ENCODE results near the gene KIR2DL3.
"Not testable (repeated sequence)": the region's sequence is repeated elsewhere in the genome, so short reads cannot be mapped to it uniquely, and the experiment has no call there.

Gene KIR2DL3

DNA sequence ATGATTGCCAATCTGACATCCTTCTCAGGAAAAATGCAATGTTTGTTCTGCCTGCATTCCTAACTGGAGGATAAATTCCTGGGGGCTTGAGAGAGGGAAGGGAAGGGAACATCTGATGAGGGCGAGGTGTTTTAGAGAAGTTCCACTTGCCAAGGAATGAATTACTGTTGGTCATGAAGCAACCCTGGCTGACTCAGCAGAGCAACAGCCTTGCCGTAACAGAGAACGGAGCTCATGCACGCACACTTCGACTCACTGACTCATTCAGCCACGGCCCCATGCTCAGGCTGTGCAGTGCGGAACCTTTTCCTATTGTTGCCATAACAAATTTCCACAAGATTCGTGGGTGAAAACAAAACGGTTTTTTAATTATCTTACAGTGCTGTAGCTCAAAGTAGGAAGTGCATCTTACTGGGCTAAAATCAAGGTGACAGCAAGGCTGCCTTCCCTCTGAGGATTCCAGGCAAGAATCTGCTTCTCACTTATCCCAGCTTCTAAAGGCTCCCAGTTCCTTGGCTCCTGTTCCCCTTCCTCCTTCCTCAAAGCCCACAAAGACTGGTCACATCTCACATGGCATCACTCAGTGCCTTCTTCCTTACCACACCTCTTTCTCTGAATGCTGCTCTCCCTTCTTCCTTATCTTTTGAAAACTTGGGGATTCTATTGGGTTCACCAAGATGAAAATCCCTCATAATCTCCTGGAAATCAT lies 9.5 kb downstream of the KIR2DL3 start:
- DNase-seq, result not testable (repeated sequence)

DNA sequence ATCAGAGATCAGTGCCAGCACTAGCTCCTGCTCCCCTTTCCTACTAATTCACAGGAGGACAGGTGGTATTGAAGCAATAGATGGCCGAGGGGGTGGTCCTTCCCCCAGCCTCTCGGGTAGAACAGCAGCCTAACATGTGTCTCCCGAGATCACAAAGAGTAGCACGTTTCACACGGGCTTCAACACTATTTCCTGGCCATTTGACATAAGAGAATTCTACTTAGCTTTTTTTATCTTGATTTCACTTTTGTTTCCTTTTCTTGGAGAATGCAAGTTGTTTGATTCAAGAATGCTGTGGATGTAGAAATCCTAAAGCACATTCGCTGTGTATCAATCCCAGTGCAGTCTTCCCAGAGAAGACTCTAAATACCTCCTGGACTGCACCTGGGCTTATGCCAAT lies 12.0 kb downstream of the KIR2DL3 start:
- not testable (repeated sequence) for DNase-seq

DNA sequence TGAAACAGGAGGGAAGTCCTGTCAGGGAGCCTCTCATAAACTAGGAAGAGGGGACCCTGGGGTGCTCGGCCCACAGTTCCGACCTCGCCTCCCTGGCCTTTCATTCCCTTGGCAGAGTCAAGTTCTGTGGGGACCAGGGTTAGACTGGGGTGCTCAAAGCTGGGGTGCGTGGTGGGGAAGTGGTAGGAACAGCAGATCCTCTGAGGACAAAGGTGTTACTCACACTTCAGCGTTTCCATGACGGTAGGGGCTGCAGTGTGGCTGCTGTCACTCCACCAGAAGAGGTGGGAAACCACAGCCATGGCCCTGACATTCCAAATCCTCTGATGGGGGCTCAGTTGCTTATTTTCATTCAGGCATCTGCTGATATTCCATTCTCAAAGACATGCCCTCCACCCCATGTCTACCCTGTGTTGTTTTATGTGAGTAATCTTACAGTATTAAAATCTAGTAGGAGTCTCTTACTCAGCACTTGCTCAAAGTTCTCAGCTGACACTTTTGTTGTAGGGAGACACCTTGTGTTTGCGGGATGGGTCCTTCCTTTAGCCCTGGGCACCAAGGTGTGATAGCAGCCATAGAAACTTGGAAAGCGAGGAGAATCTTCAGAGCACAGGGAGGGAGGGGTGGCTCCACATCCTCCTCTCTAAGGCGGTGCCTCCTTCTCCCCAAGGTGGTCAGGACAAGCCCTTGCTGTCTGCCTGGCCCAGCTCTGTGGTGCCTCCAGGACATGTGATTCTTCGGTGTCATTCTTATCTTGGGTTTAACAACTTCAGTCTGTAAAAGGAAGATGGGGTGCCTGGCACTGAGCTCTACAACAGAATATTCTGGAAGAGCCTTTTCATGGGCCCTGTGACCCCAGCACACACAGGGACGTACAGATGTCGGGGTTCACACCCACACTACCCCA lies 18.1 kb downstream of the KIR2DL3 start:
- not testable (repeated sequence) for DNase-seq

DNA sequence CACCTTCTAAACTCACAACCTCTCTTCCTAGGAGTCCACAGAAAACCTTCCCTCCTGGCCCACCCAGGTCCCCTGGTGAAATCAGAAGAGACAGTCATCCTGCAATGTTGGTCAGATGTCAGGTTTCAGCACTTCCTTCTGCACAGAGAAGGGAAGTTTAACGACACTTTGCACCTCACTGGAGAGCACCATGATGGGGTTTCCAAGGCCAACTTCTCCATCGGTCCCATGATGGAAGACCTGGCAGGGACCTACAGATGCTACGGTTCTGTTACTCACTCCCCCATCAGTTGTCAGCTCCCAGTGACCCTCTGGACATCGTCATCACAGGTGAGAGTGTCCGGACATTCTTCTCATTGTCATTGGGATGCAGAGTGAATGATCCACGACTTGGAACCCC lies 20.3 kb downstream of the KIR2DL3 start:
- DNase-seq, result not testable (repeated sequence)

DNA sequence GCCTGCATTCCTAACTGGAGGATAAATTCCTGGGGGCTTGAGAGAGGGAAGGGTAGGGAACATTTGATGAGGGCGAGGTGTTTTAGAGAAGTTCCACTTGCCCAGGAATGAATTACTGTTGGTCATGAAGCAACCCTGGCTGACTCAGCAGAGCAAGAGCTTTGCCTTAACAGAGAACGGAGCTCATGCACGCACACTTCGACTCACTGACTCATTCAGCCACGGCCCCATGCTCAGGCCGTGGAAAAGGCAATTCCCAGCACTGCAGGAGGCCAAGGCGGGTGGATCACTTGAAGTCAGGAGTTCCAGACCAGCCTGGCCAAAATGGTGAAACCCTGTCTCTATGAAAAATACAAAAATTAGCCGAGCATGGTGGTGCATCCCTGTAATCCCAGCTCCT lies 25.9 kb downstream of the KIR2DL3 start:
- DNase-seq, result not testable (repeated sequence)

DNA sequence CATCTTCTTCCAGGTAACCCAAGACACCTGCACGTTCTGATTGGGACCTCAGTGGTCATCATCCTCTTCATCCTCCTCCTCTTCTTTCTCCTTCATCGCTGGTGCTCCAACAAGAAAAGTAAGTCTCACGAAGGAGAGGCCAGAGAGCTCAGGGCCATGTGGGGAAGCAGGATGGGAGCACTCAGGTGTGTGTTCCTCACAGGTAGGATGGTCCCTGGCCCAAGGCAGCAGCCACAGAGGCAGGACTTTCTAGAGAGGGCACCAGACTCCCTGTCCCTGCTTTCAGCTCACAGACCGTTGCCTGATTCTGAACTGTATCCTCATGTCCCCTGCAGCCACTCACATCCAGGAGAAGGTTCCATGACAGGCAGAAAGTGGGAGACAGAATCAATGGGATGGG lies 28.2 kb downstream of the KIR2DL3 start:
- not testable (repeated sequence) for DNase-seq

DNA sequence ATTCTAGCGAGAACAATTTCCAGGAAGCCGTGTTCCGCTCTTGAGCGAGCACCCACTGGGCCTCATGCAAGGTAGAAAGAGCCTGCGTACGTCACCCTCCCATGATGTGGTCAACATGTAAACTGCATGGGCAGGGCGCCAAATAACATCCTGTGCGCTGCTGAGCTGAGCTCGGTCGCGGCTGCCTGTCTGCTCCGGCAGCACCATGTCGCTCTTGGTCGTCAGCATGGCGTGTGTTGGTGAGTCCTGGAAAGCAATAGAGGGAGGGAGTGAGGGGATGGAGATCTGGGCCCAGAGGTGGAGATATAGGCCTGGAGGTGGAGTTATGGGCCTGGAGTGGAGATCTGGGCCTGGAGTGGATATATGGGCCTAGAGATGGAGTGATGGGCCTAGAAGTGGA lies 31.3 kb downstream of the KIR2DL3 start, which contains the start of gene KIR2DL1:
KIR2DL1 (plus strand) TSS at position 148 of the 400 bp plus-strand sequence; CDS start at position 206, 58 bp downstream.
- not testable (repeated sequence) for DNase-seq

DNA sequence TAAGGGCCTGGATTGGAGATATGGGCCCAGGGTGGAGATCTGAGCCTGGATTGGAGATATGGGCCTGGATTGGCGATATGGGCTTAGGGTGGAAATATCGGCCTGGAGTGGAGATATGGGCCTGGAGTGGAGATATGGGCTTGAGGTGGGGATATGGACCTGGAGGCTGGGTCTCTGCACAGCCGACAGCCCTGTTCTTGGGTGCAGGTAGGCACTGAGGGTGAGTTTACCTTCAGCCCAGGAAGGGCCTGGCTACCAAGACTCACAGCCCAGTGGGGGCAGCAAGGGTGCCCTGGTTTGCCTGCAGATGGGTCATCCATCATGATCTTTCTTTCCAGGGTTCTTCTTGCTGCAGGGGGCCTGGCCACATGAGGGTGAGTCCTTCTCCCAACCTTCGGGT lies 32.2 kb downstream of the KIR2DL3 start:
- not testable (repeated sequence) for DNase-seq

DNA sequence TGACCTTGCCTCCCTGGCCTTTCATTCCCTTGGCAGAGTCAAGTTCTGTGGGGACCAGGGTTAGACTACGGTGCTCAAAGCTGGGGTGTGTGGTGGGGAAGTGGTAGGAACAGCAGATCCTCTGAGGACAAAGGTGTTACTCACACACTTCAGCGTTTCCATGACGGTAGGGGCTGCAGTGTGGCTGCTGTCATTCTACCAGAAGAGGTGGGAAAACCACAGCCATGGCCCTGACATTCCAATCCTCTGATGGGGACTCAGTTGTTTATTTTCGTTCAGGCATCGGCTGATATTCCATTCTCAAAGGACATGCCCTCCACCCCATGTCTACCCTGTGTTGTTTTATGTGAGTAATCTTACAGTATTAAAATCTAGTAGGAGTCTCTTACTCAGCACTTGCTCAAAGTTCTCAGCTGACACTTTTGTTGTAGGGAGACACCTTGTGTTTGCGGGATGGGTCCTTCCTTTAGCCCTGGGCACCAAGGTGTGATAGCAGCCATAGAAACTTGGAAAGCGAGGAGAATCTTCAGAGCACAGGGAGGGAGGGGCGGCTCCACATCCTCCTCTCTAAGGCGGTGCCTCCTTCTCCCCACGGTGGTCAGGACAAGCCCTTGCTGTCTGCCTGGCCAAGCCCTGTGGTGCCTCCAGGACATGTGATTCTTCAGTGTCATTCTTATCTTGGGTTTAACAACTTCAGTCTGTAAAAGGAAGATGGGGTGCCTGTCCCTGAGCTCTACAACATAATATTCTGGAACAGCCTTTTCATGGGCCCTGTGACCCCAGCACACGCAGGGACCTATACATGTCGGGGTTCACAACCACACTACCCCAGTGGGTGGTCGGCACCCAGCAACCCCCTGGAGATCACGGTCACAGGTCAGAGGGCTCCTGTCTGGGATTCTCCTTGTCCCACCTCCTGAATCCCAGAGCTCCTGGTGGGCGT lies 33.0 kb downstream of the KIR2DL3 start:
- DNase-seq, result not testable (repeated sequence)

DNA sequence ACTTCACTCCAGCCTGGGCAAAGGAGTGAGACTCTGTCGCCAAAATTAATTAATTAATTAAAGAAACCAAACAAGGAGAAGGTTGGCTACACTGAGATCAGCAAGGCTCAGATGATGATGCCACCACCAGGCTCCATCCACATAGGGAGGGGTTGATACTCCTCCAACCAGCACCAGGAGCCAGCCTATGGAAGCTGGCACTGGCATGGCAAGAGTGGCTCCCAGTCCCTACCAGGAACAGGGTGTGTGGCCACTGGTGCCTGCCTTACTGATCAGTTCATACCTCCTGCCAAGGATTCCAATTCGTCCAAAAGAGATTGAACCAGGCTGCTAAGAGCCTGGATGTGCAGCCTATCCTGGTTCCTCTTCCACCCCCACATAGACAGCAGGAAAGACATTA lies 34.4 kb downstream of the KIR2DL3 start:
- not testable (repeated sequence) for DNase-seq

DNA sequence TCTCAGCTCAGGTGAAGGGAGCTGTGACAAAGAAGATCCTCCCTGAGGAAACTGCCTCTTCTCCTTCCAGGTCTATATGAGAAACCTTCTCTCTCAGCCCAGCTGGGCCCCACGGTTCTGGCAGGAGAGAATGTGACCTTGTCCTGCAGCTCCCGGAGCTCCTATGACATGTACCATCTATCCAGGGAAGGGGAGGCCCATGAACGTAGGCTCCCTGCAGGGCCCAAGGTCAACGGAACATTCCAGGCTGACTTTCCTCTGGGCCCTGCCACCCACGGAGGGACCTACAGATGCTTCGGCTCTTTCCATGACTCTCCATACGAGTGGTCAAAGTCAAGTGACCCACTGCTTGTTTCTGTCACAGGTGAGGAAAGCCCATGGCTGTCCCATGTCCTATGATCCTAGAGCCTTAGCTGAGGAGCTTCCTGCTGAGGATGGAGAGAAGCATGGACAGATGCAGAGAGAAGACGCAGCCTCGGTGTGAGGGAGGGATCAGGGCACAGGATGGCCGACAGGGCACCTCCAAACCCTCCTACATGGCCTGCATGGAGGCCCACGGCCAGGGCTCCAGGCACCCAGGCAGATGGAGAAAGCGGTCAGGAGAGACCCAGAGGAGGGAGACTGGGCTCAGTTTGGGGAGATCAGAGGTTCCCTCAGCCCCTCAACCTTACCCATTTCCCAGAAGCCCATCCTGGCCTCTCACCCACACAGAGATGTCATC lies 36.9 kb downstream of the KIR2DL3 start:
- DNase-seq, result not testable (repeated sequence)

DNA sequence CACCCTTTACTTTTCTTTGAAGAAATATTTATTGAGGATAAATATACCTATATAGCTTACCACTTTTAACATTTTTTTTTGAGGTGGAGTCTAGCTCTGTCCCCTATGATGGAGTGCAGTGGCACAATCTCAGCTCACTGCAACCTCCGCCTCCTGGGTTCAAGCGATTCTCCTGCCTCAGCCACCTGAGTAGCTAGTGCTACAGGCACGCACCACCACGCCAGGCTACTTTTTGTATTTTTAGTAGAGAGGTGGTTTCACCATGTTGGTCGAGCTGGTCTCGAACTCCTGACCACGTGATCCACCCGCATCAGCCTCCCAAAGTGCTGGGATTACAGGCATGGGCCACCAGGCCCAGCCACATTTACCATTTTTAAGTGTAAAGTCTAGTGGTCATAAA lies 37.5 kb downstream of the KIR2DL3 start:
- not testable (repeated sequence) for DNase-seq

DNA sequence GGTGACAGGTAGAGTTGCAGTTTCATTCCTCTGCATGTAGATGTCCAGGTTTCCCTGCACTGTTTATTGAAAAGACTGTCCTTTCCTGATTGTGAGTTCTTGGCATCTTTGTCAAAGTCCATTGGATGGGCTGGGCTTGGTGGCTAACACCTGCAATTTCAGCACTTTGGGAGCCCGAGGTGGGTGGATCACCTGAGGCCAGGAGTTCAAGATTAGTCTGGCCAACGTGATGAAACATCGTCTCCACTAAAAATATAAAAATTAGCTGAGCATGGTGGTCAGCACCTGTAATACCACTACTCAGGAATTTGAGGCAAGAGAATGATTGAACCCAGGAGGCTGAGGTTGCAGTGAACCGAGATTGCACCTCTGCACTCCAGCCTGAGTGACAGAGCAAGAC lies 39.5 kb downstream of the KIR2DL3 start:
- not testable (repeated sequence) for DNase-seq

DNA sequence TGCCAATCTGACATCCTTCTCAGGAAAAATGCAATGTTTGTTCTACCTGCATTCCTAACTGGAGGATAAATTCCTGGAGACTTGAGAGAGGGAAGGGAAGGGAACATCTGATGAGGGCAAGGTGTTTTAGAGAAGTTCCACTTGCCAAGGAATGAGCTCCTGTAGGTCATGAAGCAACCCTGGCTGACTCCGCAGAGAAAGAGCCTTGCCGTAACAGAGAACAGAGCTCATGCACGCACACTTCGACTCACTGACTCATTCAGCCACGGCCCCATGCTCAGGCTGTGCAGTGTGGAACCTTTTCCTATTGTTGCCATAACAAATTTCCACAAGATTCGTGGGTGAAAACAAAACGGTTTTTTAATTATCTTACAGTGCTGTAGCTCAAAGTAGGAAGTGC lies 40.6 kb downstream of the KIR2DL3 start:
- not testable (repeated sequence) for DNase-seq

DNA sequence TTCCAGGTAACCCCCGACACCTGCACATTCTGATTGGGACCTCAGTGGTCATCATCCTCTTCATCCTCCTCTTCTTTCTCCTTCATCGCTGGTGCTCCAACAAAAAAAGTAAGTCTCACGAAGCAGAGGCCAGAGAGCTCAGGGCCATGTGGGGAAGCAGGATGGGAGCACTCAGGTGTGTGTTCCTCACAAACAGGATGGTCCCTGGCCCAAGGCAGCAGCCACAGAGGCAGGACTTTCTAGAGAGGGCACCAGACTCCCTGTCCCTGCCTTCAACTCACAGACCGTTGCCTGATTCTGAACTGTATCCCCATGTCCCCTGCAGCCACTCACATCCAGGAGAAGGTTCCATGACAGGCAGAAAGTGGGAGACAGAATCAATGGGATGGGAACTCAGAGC lies 44.6 kb downstream of the KIR2DL3 start:
- not testable (repeated sequence) for DNase-seq

DNA sequence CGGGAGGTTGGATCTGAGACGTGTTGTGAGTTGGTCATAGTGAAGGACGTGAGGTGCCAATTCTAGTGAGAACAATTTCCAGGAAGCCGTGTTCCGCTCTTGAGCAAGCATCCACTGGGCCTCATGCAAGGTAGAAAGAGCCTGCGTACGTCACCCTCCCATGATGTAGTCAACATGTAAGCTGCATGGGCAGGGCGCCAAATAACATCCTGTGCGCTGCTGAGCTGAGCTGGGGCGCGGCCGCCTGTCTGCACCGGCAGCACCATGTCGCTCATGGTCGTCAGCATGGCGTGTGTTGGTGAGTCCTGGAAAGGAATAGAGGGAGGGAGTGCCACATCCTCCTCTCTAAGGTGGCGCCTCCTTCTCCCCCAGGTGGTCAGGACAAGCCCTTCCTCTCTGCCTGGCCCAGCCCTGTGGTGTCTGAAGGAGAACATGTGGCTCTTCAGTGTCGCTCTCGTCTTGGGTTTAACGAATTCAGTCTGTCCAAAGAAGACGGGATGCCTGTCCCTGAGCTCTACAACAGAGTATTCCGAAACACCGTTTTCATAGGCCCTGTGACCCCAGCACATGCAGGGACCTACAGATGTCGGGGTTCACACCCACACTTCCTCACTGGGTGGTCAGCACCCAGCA lies 47.9 kb downstream of the KIR2DL3 start:
- not testable (repeated sequence) for DNase-seq

DNA sequence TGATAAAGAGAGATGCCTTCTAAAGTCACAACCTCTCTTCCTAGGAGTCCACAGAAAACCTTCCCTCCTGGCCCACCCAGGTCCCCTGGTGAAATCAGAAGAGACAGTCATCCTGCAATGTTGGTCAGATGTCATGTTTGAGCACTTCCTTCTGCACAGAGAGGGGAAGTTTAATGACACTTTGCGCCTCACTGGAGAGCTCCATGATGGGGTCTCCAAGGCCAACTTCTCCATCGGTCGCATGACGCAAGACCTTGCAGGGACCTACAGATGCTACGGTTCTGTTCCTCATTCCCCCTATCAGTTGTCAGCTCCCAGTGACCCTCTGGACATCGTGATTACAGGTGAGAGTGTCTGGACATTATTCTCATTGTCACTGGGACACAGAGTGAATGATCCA lies 49.8 kb downstream of the KIR2DL3 start:
- not testable (repeated sequence) for DNase-seq

DNA sequence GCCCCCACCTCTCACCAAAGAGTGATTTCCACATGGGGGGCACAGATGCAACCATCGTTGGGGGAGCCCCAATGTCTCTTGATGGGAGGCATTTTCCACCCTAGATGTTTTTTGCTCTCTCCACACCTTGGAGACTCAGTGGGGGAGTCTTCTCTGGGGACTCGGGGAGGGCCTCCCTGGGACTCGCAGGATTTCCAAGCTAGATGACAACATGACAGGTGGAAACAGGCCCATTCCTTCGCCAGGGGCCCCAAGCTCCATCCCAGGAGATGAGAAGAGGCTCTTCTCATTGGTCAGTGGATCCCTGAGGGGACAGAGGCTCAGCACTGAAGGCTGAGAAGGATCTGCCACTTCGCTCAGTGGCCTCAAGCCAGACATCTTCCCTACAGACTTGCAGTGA lies 52.4 kb downstream of the KIR2DL3 start:
- no peak for DNase-seq

DNA sequence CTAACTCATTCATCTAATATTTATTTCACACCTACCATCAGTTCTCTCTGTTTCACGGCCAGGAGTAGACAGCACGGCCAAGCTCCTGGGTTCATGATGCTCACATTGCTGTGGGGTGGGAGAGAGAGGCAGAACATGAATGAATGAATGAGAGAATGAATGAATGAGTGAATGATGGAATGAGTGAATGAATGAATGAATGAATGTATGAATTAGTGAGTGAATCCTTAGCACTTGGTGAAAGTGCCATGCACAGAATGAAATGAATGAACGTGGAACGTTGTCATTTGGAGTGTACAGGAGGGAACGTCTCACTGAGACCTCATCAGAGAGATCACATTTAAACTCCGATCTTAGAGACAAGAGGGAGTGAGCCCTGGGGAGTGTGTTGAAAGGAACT lies 53.2 kb downstream of the KIR2DL3 start:
- DNase-seq, result no peak

DNA sequence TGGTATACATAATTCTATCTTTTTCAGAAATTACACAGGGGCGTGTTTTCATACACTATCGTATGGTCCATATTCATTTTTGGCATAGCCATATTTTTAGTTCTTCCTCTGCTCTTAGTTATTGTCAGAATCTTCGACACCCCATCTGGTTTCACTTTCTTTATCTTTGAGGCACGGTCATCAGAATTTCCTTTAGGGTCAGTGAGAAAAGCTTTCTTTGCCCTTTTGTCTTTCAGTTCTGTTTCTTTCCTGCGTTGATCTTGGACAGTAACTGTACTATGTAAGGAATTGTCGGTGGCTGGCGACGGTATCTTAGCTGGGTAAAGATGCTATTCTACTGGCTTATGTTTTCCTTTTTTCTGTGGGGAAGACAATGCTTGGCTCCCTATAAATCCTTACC lies 54.5 kb downstream of the KIR2DL3 start:
- DNase-seq, result no peak

DNA sequence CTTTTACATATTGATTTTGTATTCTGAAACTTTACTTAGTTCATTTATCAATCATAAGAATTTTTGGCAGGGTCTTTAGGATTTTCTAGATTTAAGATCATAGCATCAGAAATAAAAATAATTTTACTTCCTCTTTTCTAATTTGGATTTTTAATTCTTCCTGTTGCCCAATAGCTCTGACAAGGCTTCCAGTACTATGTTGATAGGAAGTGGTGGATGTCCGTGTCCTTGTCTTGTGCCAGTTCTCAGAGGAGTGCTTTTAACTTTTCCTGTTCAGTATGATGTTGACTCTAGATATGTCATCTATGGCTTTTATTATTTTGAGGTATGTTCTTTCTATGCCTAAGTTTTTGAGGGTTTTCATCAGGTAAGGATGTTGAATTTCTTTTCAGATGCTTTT lies 57.4 kb downstream of the KIR2DL3 start:
- no peak for DNase-seq

All from activated CD8-positive, alpha-beta memory T cell treated with anti-CD3 and anti-CD28 coated beads, Interleukin-2, amount 50 U/mL, for 4 hours (primary cell).